NT2/D1 (cell line): Measurements from ENCODE around the gene MARCHF3.

Experiments
- DNase-seq: peaks from one replicate; pipeline ENCODE4 v3.0.0-alpha.2; 2011; ENCODE audit warnings: low read depth, low spot score
- H3K27me3 ChIP-seq: 2 replicates; pipeline ENCODE4 v1.6.0; 2011; ENCODE audit warnings: mild to moderate bottlenecking; ENCODE audit not compliant: insufficient read length, insufficient read depth
- H3K36me3 ChIP-seq: 2 replicates; pipeline ENCODE4 v1.6.1; 2011; ENCODE audit warnings: mild to moderate bottlenecking, low read length, mixed read lengths; ENCODE audit not compliant: insufficient read depth, insufficient read length
- H3K4me1 ChIP-seq: 2 replicates; pipeline ENCODE4 v1.5.1; 2011; ENCODE audit not compliant: insufficient read depth, insufficient read length
- H3K4me3 ChIP-seq: 2 replicates; pipeline ENCODE4 v1.5.1; 2011; ENCODE audit warnings: low read depth; ENCODE audit not compliant: insufficient read length
- H3K9ac ChIP-seq: 2 replicates; pipeline ENCODE4 v1.6.0; 2011; ENCODE audit warnings: low read depth; ENCODE audit not compliant: insufficient read length
- H3K9me3 ChIP-seq: 2 replicates; pipeline ENCODE4 v1.5.1; 2011; ENCODE audit warnings: mild to moderate bottlenecking, low read length; ENCODE audit not compliant: insufficient read depth
- SUZ12 ChIP-seq: IDR thresholded peaks from 2 replicates; pipeline ENCODE4 v1.6.1; 2011; ENCODE audit not compliant: insufficient read length, insufficient read depth; ENCODE audit errors: extremely low read depth
- YY1 ChIP-seq: IDR thresholded peaks from 2 replicates; pipeline ENCODE4 v1.6.1; 2011; ENCODE audit not compliant: insufficient read length, insufficient read depth
- ZNF274 ChIP-seq: IDR thresholded peaks from 2 replicates; pipeline ENCODE4 v1.6.1; 2011; ENCODE audit warnings: mild to moderate bottlenecking, low read depth, low read length

The MARCHF3 gene

DNA sequence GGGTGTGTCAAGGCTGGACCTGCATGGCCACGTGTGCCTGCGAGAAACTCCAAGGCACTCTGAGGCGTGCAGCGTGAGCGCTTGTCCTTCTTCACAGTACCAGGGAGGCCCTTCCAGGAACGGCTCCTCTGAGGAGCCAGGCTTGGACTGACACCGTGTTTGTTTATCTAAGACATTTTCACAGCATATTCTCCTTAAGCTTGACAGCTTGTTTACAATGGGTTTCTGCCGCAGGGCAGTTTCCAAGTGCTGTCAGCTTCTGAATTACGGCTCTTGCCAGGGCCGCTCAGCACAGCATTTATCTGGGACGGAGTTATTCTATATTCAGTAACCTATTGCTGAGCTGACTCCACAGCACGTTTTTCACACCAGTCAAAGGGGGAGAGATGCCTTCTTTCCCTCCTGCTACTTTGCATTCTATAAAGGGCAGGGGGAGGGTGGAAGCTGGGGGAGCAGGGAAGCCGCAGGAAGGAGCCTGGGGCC is 155.0 kb downstream of the MARCHF3 start:
- H3K9me3 ChIP-seq = no peaks in the 10 kb centered on the region
- TF ChIP-seq SUZ12 (no peak), YY1 (no peak), ZNF274 (no peak)

DNA sequence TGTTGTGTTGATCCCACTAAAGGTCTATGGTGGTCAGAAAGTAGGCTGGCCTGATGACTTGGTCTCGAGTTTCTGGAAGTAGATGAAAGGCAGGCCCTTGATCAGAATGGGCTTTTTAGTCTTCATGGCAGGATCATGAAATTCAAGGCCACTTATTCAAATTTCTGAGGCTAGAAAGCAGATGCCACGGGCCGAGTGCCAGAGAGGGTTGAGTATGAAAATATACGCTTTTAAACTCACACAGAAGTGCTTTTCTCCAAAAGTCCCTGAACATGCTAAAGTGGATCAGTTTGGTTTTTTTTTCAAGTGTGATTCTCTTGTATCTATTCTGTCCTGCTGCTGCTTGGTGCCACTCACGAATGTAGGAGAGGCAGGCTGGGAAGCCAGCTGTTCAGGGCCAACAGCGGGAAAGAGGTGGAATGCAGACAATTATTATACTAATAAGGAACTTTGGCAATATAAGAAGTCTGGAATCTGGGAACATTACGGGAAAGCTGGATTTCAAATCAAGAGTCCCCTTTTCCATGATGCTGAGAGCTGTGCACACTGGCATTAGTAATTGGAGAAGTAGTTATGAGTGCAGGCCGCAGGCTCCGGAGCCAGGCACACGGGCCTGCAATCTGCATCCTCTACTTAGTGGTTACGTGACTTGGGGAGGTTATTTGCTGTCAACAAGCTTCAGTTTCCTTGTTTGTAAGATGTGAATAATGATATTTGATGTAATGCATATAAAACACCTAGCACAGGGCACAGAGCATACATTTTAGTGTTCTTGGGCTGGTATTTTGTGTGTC is 157.6 kb downstream of the MARCHF3 start:
- Histone ChIP-seq H3K27me3 (no peaks in the 10 kb centered on the region), H3K9me3 (no peaks in the 10 kb centered on the region), H3K36me3 (no peaks in the 10 kb centered on the region), H3K4me1 (peaks cover 3% of the 10 kb centered on the region), H3K4me3 (no peak overlapping the region), H3K9ac (no peak overlapping the region)
- TF ChIP-seq SUZ12 (no peak), ZNF274 (no peak), YY1 (no peak)
- no peak for DNase-seq

More for the DNA sequence above, 155.0 kb downstream of the MARCHF3 start:
- no peak for DNase-seq
- H3K9ac ChIP-seq = no peak overlapping the region
- H3K36me3 ChIP-seq = no peaks in the 10 kb centered on the region
- no peaks in the 10 kb centered on the region for H3K27me3 ChIP-seq
- H3K4me3 ChIP-seq = no peak overlapping the region
- H3K4me1 ChIP-seq = peaks cover 3% of the 10 kb centered on the region

DNA sequence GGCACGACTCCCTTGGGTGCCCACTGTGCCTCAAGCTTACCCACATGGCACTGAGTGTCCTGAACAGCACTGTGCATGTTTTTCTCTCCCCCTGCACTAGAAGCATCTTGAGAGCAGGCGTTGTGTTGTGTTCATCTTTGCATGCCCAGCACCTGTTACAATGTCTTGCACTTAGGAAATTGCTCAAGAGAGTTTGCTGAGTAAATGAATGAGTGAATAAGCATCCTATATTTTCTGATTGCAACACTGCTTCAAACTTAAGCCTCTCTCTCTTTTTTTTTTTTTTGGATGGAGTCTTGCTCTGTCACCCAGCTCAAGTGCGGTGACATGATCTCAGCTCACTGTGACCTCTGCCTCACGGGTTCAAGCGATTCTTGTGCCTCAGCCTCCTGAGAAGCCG is 158.9 kb downstream of the MARCHF3 start:
- Histone ChIP-seq H3K9me3 (no peaks in the 10 kb centered on the region), H3K27me3 (no peaks in the 10 kb centered on the region), H3K9ac (no peak overlapping the region), H3K4me3 (no peak overlapping the region), H3K36me3 (no peaks in the 10 kb centered on the region), H3K4me1 (peaks cover 3% of the 10 kb centered on the region)
- TF ChIP-seq SUZ12 = no peak
- no peak for TF ChIP-seq ZNF274
- TF ChIP-seq YY1 = no peak
- DNase-seq = no peak

DNA sequence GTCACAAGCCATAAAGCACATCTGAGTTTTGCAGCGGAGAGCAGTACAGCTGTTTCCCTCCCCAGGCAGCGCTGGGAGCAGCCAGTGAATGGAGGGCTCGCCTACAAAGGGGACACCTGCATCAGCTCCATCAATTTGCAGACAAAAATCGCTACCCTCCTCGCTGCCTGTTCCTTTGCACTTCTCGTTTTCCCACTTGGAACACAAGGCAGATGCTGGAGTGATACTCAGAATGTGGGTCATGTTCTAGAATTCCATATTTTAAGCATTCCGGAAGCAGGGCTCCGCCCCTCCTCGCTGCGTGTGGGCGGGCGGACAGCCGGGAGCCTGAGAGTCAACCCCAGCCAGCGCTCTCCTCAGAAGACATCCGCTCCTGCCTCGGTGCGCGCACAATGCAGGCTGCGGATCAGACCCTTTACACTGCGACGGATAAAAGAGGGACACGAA is 161.3 kb downstream of the MARCHF3 start:
- no peaks in the 10 kb centered on the region for H3K4me1 ChIP-seq
- DNase-seq = no peak
- no peak for TF ChIP-seq ZNF274
- TF ChIP-seq SUZ12 = no peak
- TF ChIP-seq YY1 = no peak
- no peak overlapping the region for H3K9ac ChIP-seq
- H3K36me3 ChIP-seq = no peaks in the 10 kb centered on the region
- no peaks in the 10 kb centered on the region for H3K9me3 ChIP-seq
- no peak overlapping the region for H3K4me3 ChIP-seq
- no peaks in the 10 kb centered on the region for H3K27me3 ChIP-seq

DNA sequence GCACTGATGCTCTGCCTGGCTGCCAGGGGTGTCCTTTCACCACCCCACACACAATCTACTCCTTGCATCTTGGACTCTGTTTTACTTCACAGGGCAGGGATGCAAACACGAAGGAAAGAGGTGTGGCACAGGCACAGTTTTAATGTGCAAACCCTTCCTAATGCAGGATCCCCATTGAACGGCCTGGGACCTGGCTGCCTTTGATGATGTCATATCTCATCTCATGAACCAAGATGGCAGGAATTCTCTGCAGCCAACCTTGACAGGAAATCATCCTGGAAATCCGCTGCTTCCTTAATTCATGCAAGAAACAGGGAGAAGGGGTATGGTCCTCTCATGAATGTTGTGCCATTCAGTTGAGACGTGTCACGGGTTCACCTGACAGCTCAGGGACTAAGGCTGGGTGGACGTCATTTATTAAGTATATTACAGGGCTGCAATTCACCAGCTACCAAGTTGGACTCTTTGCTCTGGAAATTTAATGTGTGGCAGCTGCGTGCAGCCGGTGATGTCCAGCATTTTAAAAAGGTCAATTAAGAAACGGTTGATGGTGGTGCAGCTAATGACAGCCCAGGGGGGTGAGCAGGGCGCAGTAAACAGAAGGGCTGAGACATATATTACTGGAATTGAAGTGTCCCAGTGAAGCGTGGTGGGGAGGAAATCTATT is 161.9 kb downstream of the MARCHF3 start:
- Histone ChIP-seq H3K9me3 (no peaks in the 10 kb centered on the region), H3K27me3 (no peaks in the 10 kb centered on the region), H3K4me1 (no peaks in the 10 kb centered on the region), H3K4me3 (no peak overlapping the region), H3K9ac (no peak overlapping the region), H3K36me3 (no peaks in the 10 kb centered on the region)
- TF ChIP-seq ZNF274 = no peak
- no peak for DNase-seq

DNA sequence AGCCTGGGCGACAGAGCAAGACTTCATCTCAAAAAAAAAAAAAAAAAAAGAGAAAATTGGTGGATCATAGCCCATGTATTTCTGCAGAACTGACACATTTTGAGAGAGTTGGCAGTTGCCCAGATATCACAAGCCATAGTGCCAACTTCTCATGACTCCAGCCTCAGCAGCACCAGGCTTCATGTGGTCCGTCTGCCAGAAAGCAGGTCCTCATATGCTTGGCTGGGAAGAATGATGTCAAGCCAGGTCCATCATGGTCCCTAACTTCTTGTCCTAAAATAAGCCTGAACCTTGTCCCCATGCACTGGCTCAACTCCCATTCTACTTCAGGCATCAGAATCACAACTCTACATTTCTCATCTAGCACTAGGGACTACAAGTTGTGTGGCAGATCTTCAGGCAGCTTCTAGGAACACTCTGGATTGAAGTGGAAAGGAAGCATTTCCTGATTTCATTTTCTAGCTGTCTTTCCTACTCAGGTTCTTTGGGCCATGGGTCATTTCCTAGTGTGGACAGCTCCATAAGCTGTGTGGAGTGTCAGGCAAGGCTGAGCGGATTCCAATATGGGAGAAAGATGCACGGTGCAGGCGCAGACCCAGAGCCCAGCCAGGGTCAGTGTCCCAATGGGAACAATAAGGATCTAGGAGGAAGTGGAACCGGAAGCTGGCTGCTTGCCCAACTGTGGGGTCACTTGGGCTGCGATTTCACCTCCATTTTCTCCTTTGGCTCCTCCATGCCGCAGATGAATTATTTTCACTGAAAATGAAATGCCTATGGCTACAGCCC is 163.3 kb downstream of the MARCHF3 start:
- no peak overlapping the region for H3K9ac ChIP-seq
- TF ChIP-seq YY1 (no peak), ZNF274 (no peak), SUZ12 (no peak)
- no peak overlapping the region for H3K4me3 ChIP-seq

DNA sequence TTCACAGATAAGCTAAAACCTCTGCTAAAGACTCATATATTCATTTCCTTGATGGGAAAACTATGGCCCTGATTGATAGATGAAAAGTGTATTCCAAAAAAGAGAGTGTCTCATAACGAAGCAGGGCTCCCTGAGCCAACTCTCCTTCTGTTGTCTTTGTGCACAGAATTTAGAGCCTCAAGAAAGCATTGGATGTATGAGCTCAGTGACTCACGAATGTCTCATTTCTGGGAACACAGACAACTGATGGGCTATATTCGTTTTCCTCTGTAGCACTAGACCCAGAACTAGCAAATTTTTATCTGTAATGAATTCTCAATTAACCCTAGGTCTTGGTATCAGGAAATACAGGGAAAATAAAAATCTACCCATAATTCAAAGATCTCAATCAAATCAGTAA is 165.1 kb downstream of the MARCHF3 start:
- no peaks in the 10 kb centered on the region for H3K9me3 ChIP-seq
- TF ChIP-seq ZNF274 = no peak
- no peak for TF ChIP-seq YY1
- H3K36me3 ChIP-seq = no peaks in the 10 kb centered on the region
- no peaks in the 10 kb centered on the region for H3K4me1 ChIP-seq
- H3K9ac ChIP-seq = no peak overlapping the region
- DNase-seq = no peak
- H3K4me3 ChIP-seq = no peak overlapping the region
- no peaks in the 10 kb centered on the region for H3K27me3 ChIP-seq

More for the DNA sequence above, 163.3 kb downstream of the MARCHF3 start:
- Histone ChIP-seq H3K36me3 (no peaks in the 10 kb centered on the region), H3K9me3 (no peaks in the 10 kb centered on the region), H3K27me3 (no peaks in the 10 kb centered on the region), H3K4me1 (no peaks in the 10 kb centered on the region)
- DNase-seq = no peak
